HEK293T (cell line): ENCODE data around the gene SLC6A13.

Experiments used
- FOXK2 ChIP-seq: fragments of 450-650 bp; IDR thresholded peaks from 2 replicates; pipeline ENCODE4 v1.6.1; 2016; ENCODE audit warnings: mild to moderate bottlenecking
- L3MBTL2 ChIP-seq: fragments of 450-650 bp; conservative IDR thresholded peaks from 2 replicates; pipeline ENCODE4 v1.6.1; 2016; ENCODE audit warnings: mild to moderate bottlenecking
- SP1 ChIP-seq: fragments of 450-650 bp; IDR thresholded peaks from 2 replicates; pipeline ENCODE4 v1.6.1; 2017
- TARDBP ChIP-seq: fragments of 450-650 bp; IDR thresholded peaks from 2 replicates; pipeline ENCODE4 v1.6.1; 2016

GRCh38 chr12:179885-180284 is 82.8 kb downstream of the SLC6A13 start:
- TF ChIP-seq L3MBTL2, result no peak
- TF ChIP-seq TARDBP, result no peak
- TF ChIP-seq FOXK2, result no peak
- TF ChIP-seq SP1, result no peak
